Spleen (tissue), 7 donors: Measurements from ENCODE around the gene HACD1.

ENCODE experiments used
- POLR2AphosphoS5 ChIP-seq, 3 donors: sonication (generic); formaldehyde crosslinking; IDR thresholded peaks; one replicate each; pipeline ENCODE4 v1.5.1; 2017; ENCODE audit warnings: antibody characterized with exemption in 3 of 3
- TF ChIP-seq, protein P1 (sequence below), 11 experiments: fragments of 200-600 bp in 7 of 11; fragments of 450-650 bp in 4 of 11; sonication (generic) in 4 of 11; IDR thresholded peaks in 8 of 11; conservative IDR thresholded peaks in 3 of 11; 1 replicate in 7 of 11; 2 replicates in 4 of 11; pipeline versions ENCODE4 v1.4.0 to v1.8.0; 2016 to 2021; ENCODE audit warnings: antibody characterized with exemption in 11 of 11, inconsistent platforms in 4 of 11, mild to moderate bottlenecking in 1 of 11
- donor health status: DM: no; HTN: no; CAD: no; lungs with moderate emphysema.
- donor health status: DM: no; HTN: no; CAD: no.
- donor health status: DM: no; HTN: no; CAD: no.

DNA sequence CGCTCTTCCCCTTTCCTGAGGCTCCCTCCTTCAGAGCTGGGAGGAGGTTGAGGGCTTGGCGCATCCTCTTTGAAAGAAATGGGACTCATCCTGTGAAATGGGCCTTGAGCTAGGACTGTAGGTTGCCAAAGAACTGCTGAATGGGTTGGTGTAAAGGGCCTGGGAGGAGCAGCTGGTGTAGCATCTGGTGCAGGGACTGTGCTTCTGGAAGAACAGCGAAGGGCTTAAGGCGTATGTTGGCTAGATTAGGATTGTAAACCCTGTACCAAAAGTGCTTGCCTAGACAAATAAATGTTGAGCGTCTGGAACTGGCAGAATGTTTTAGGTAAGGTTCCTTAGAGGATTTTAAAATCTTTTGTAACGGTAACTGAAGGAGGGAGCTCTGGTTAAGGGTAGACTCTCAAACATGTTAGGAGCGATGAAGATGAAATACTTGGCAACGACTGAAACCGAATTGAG, 27.3 kb upstream of the HACD1 start:
- TF ChIP-seq, protein P1, sequence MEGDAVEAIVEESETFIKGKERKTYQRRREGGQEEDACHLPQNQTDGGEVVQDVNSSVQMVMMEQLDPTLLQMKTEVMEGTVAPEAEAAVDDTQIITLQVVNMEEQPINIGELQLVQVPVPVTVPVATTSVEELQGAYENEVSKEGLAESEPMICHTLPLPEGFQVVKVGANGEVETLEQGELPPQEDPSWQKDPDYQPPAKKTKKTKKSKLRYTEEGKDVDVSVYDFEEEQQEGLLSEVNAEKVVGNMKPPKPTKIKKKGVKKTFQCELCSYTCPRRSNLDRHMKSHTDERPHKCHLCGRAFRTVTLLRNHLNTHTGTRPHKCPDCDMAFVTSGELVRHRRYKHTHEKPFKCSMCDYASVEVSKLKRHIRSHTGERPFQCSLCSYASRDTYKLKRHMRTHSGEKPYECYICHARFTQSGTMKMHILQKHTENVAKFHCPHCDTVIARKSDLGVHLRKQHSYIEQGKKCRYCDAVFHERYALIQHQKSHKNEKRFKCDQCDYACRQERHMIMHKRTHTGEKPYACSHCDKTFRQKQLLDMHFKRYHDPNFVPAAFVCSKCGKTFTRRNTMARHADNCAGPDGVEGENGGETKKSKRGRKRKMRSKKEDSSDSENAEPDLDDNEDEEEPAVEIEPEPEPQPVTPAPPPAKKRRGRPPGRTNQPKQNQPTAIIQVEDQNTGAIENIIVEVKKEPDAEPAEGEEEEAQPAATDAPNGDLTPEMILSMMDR (IDR thresholded peaks at IDR 0.05 in 8 of 11, conservative IDR thresholded peaks at IDR 0.05 in 3 of 11), result no peak
- no peak for TF ChIP-seq POLR2AphosphoS5 (IDR thresholded peaks at IDR 0.05)
